GM18873 (cell line): ENCODE results near the gene SURF1.
"Not testable (repeated sequence)": the region's sequence is repeated elsewhere in the genome, so short reads cannot be mapped to it uniquely, and the experiment has no call there.

Experiments
- ATAC-seq: cut with Tn5 transposase; IDR thresholded peaks from one replicate; pipeline ENCODE4 v1.9.1; 2021; ENCODE audit warnings: mild to moderate bottlenecking, moderate library complexity, moderate number of reproducible peaks; ENCODE audit not compliant: unreplicated experiment, low FRiP score

SURF1 gene

GRCh38 chr9:133384736-133385321 lies 28.5 kb upstream of the SURF1 start:
- no peak for ATAC-seq

- ATAC-seq: no peak
Measured at GRCh38 chr9:133383438-133383837, 27.2 kb upstream of the SURF1 start.

DNA sequence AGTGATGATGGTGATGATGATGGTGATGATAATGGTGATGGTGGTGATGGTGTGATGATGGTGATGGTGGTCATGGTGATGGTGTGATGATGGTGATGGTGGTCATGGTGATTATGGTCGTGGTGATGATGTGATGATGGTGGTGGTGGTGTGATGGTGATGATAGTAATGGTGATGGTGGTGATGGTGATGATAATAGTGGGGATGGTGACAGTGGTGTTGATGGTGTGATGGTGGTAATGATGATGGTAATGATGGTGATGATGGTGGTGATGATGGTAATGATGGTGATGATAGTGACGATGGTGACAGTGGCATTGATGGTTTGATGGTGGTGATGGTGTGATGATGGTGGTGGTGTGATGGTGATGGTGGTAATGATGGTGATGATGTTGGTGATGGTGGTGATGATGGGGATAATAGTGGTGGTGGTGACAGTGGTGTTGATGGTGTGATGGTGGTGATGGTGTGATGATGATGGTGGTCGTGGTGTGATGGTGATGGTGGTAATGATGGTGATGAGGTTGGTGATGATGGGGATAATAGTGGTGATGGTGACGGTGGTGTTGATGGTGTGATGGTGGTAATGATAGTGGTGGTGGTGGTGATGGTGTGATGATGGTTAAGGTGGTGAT lies 26.3 kb upstream of the SURF1 start:
- ATAC-seq: no peak

DNA sequence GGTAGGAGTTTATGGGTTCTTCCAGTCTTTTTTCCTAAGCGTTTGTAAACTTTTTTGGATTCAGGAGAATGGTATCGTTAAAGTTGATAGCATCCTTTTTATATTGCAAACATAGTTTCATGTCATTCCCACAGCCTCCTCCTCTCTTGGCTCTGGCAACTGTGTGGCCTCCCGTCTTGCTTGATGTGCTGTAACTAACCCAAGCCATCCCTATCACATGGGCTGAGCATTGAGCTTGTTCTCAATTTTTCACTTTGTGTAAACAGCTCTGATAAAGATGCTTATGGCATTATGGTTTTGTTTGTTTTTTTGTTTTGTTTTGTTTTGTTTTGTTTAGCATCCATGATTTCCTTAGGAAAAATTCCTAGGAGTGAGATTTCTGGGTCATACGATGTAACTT lies 24.4 kb upstream of the SURF1 start:
- ATAC-seq: no peak

DNA sequence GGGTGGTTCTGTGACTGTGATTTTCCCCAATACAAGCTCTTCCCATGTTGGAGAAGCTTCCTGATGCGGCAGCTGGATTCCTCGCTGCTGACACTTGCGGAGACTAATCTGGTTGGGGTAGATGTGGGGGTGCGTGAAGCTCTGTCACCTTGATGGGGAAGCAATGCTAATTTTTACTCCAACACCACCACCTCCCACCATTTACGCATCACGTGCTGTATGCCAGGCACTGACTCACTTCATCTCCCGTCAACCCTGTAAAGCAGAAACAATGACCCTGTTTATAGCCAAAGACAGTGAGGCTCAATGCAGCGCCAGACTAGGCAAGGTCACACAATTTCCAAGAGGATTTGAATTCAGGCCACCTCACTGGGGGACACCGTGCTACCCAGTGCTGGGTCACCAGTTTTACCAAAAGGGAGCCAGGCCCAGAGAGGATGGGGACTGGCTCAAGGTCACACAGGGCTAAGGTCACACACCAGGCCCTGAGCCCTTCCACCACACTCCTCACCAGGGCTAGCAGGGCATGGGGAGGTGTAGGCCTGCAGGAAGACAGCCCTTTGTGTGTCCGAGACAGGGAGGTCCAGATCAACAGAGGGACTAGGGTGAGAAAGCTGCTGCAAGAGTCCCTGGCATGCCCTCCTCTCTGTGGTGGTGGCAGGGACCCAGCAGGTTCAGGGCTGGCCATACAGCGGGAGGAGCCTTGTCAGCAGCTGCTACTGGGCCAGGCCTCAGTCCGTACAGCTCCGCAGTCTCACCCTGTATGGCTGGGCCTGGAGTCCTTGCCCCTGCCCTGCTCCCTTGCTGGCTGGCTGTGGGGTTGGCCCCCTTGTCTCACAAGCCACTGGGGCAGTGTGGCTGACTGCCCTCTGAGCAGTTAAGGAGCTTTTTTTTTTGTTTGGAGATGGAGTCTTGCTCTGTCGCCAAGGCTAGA lies 23.1 kb upstream of the SURF1 start:
- no peak for ATAC-seq

- ATAC-seq: no peak
Measured at GRCh38 chr9:133378408-133378962, 22.2 kb upstream of the SURF1 start.

DNA sequence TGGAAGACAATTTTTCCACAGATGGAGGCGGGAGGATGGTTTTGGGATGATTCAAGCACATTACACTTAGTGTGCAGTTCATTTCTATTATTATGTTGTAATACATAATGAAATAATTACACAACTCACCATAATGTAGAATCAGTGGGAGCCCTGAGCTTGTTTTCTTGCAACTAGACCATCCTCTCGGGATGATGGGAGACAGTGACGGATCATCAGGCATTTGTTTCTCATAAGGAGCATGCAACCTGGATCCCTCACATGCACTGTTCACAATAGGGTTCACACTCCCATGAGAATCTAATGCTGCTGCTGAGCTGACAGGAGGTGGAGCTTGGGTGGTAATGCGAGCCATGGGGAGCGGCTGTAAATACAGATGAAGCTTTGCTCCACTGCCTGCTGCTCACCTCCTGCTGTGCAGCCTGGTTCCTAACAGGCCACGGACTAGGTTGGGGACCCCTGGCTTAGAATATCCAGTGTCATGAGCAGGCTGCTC lies 21.5 kb upstream of the SURF1 start:
- ATAC-seq: no peak

GRCh38 chr9:133377280-133377679 lies 21.0 kb upstream of the SURF1 start:
- ATAC-seq: not testable (repeated sequence)

DNA sequence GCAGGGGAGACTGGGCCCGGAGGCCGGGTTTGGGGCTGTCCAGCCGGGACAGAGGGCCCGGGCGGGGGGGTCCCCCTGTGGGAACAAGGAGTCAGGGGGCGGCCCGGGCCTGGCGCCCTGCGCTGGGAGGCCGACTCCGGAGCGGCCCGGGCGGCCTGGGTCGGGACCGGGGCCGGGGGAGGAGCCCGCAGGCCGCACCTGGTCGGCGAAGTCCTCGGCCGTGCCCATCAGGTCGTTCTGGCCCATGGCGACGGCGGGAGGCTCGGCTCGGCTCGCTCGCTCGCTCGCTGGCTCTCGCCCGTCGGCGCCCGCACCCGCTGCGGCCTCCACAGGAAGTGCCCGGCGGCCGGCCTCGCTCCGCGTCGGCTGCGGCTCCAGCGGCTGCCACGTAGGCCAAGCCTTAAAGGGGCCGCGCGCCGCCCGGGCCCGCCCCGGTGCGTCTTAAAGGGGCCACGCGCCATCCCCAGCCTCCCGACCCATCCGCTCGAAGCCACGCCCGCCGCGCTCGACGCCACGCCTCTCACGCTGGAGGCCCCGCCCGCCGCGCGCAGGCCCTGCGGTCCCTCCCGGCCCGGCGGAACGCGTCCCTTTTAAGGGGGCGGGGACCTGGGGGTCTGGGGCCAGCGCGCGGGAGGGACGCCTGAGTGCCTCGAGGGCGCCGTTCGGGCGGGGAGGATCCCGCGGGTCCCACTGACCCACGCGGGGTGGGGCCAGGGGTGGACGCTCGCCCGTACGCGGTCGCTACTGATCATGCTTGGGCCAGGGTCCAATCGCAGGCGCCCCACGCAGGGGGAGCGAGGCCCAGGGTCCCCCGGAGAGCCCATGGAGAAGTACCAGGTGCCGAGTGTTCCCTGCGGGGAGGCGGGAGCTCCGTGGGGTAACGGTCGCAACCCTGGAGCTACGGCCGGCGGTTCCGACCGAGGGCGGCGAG lies 19.7 kb upstream of the SURF1 start, which contains the start of the genes STKLD1 and SURF4:
Gene STKLD1, plus strand, starts transcription at position 643 of the 931 bp plus-strand sequence. Its CDS starts 108 bp downstream, at position 751.
Gene SURF4, minus strand, starts transcription at position 337 of the 931 bp plus-strand sequence. Its CDS starts 91 bp downstream, at position 246.
- ATAC-seq: peak; percentile 77

- no peak for ATAC-seq
Measured at GRCh38 chr9:133375116-133375723, 18.9 kb upstream of the SURF1 start.

GRCh38 chr9:133374612-133375115 lies 18.4 kb upstream of the SURF1 start:
- ATAC-seq: no peak

DNA sequence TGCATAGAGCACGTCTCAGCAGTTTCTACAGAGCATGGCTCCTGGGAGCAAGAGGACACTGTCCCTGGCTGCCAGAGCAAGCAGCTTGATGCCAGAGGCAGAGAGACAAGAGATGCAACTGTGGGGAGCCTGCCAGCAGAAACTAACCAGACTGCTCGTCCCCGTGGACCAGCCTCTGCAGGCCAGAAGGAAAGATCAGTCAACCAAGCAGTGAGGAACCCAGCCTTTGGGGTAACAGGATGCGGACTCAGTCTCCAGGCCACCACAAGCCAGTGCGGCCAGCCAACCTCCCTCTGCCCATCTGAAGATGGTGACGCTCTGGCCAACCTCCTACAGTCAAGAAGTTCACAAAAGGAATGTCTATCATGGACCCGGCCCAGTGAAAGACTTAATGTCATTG lies 15.9 kb upstream of the SURF1 start:
- ATAC-seq: no peak

GRCh38 chr9:133371261-133371711 lies 15.0 kb upstream of the SURF1 start:
- no peak for ATAC-seq

- ATAC-seq: no peak
Measured at GRCh38 chr9:133370685-133371084, 14.4 kb upstream of the SURF1 start.

DNA sequence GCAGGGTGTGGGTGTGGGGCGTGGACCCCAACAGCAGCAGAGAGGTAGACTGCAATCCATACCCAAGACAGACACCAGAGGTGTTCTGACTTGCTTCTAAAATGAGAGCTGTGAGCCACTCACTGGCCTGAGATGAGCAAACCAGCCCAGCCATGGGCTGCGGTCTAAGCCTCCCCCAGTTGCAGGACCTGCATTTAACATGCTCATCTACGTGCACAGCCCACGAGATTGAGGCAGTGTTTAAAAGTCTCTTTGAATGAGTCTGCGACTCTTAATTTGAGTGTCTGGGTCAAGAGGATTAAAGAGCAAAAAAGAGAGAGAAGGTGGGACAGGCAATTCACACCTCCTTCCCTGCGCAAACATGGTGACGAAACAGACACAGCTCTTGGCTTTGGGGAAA lies 13.6 kb upstream of the SURF1 start:
- ATAC-seq: no peak

DNA sequence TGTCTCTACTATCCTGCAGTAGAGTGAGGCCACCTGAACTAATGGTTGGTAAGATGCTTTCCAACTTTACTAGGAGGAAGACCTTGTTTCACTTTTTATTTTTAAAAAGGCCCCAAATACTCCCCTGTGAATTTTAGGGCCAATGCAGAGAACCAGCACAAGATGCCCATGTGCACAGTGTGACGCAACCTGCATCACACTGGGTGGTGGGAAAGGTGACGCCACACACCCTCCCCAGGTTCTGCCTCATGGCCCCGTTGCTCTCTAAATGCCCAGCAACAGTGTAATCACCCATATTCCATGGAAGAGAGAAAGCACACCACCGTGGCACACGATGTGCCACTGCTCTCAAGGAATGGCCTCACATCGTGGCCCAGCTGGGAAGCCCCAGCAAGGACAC lies 13.1 kb upstream of the SURF1 start:
- no peak for ATAC-seq

DNA sequence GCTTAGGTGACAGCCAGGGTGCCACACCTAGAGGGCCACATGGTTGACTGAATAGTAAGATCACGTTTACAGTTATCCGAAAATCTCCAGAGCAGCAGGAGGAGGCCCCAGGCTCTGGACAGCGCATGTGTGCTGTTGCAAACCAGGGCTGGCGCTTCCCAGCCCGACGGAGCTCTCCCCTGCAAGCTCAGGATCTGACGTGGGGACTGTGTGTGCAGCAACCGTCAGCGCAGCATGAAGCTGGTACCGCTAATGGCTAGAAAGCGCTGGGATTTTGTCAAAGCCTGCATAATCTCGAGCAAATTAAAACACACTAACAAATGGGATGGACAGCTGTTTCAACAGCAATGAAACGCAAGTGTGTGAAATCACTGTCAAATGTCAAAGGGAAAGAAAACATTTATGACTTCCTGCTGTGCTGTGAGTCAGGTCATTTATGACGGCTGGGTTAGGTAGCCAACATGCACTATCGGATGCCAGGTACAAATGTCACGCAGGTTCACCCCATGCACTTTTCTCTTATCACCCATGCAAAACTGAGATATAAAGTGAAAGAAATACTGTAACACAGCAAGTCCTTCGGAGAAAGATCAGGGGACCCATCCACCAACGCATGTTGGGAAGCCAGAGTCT lies 12.1 kb upstream of the SURF1 start:
- no peak for ATAC-seq

DNA sequence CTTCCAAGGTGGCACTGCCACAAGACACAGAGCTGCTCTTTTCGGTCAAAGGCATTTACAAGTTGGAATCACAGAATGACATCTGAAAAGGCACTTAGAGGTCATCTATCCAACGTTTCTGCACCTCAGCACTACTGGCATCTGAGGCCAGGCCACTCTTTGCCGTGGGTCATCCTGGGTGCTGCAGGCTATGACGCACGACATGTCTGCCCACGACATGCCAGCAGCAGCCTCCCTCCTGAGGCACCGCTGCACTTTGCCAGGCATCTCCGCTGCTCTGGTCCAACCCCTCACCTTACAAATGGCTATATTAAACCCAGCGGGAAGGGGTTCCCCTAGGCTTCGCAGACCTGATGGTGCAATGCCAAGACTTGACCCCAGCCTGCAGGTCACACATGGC lies 11.5 kb upstream of the SURF1 start:
- ATAC-seq: no peak
